ENCODE results near the gene EIF2B2.
"Not testable (repeated sequence)": the region's sequence is repeated elsewhere in the genome, so short reads cannot be mapped to it uniquely, and the experiment has no call there.

DNA sequence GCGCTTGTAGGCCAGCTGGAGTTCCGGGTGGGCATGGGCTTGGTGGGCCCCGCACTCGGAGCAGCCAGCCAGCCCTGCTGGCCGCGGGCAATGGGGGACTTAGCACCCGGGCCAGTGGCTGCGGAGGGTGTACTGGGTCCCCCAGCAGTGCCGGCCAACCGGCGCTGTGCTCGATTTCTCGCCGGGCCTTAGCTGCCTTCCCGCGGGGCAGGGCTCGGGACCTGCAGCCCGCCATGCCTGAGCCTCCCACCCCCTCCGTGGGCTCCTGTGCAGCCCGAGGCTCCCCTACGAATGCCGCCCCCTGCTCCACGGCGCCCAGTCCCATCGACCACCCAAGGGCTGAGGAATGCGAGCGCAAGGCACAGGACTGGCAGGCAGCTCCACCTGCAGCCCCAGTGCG lies 8.5 kb upstream of the EIF2B2 start:
- TF ChIP-seq, protein P1, sequence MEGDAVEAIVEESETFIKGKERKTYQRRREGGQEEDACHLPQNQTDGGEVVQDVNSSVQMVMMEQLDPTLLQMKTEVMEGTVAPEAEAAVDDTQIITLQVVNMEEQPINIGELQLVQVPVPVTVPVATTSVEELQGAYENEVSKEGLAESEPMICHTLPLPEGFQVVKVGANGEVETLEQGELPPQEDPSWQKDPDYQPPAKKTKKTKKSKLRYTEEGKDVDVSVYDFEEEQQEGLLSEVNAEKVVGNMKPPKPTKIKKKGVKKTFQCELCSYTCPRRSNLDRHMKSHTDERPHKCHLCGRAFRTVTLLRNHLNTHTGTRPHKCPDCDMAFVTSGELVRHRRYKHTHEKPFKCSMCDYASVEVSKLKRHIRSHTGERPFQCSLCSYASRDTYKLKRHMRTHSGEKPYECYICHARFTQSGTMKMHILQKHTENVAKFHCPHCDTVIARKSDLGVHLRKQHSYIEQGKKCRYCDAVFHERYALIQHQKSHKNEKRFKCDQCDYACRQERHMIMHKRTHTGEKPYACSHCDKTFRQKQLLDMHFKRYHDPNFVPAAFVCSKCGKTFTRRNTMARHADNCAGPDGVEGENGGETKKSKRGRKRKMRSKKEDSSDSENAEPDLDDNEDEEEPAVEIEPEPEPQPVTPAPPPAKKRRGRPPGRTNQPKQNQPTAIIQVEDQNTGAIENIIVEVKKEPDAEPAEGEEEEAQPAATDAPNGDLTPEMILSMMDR (IDR thresholded peaks at IDR 0.05) = not testable (repeated sequence)
- not testable (repeated sequence) for TF ChIP-seq POLR2A (IDR thresholded peaks at IDR 0.05)
